NCI-H146 treated with DMSO at 0.1 percent for 48 hours (cell line): ENCODE data around the gene KRTAP19-8.

Source experiments
- DNase-seq: peaks from one replicate; lab custom pipeline; 2025; ENCODE audit not compliant: unreplicated experiment; lab: John Stamatoyannopoulos, UW

KRTAP19-8 gene

GRCh38 chr21:31038376-31038775 is at the start of gene KRTAP19-8:
Gene KRTAP19-8, minus strand, starts transcription at chr21:31038476. Its CDS starts 33 bp downstream, at chr21:31038443.
- DNase-seq, result no peak

- no peak for DNase-seq
These were observed 49.6 kb upstream of the KRTAP19-8 start for GRCh38 chr21:31087639-31088473.

GRCh38 chr21:31084689-31085088 is 46.4 kb upstream of the KRTAP19-8 start:
- DNase-seq, result no peak

- no peak for DNase-seq
These were observed 40.5 kb upstream of the KRTAP19-8 start for GRCh38 chr21:31078796-31079195.

GRCh38 chr21:31078216-31078615 is 39.9 kb upstream of the KRTAP19-8 start:
- no peak for DNase-seq

- no peak for DNase-seq
These were observed 37.6 kb upstream of the KRTAP19-8 start for GRCh38 chr21:31075848-31076247.

GRCh38 chr21:31072533-31072932 is 34.3 kb upstream of the KRTAP19-8 start:
- no peak for DNase-seq

GRCh38 chr21:31064803-31065202 is 26.5 kb upstream of the KRTAP19-8 start:
- DNase-seq, result no peak

- no peak for DNase-seq
These were observed 14.3 kb upstream of the KRTAP19-8 start for GRCh38 chr21:31052489-31053142.

GRCh38 chr21:31050577-31051157 is 12.4 kb upstream of the KRTAP19-8 start:
- DNase-seq, result no peak

- DNase-seq, result no peak
These were observed 7.6 kb upstream of the KRTAP19-8 start for GRCh38 chr21:31045841-31046240.

- no peak for DNase-seq
These were observed 5.2 kb upstream of the KRTAP19-8 start for GRCh38 chr21:31043471-31043870.

- DNase-seq, result no peak
These were observed 3.8 kb upstream of the KRTAP19-8 start for GRCh38 chr21:31042080-31042464.

- DNase-seq, result no peak
These were observed 3.2 kb upstream of the KRTAP19-8 start for GRCh38 chr21:31041295-31042079.

GRCh38 chr21:31034378-31034777 is 3.9 kb downstream of the KRTAP19-8 start:
- DNase-seq, result no peak

GRCh38 chr21:31030367-31031106 is 7.7 kb downstream of the KRTAP19-8 start:
- DNase-seq, result no peak

GRCh38 chr21:31023680-31024079 is 14.6 kb downstream of the KRTAP19-8 start:
- DNase-seq, result no peak

GRCh38 chr21:31022306-31022705 is 16.0 kb downstream of the KRTAP19-8 start:
- DNase-seq, result no peak

- no peak for DNase-seq
These were observed 20.0 kb downstream of the KRTAP19-8 start for GRCh38 chr21:31018232-31018631.

- no peak for DNase-seq
These were observed 23.4 kb downstream of the KRTAP19-8 start for GRCh38 chr21:31014891-31015290.
